Transverse colon (tissue), 4 donors: Measurements from ENCODE around the gene CPNE7. TPM values are rescaled to one million over a fixed set of nuclear protein-coding genes. Genes with fewer than 3 reads are reported as not detected.
A peak's percentile ranks its signal among the peaks of the same experiment; 100 is the strongest.

Experiments
- DNase-seq: peaks from one replicate; pipeline ENCODE4 v3.0.0-alpha.2; 2019
- H3K27ac ChIP-seq, 4 donors: fragments of 200-600 bp; sonication (generic); 2 replicates each; pipeline ENCODE4 v1.5.1; 2016 to 2018; ENCODE audit warnings: inconsistent platforms in 4 of 4
- H3K27me3 ChIP-seq: fragments of 200-600 bp; sonication (generic); 2 replicates; pipeline ENCODE4 v1.5.1; 2017; ENCODE audit warnings: inconsistent platforms
- H3K36me3 ChIP-seq, 4 donors: fragments of 200-600 bp; sonication (generic); 2 replicates each; pipeline ENCODE4 v1.5.1; 2017 to 2019; ENCODE audit warnings: inconsistent platforms in 4 of 4
- H3K4me1 ChIP-seq, 4 donors: fragments of 200-600 bp; sonication (generic); 2 replicates each; pipeline ENCODE4 v1.5.1; 2017 to 2020; ENCODE audit warnings: inconsistent platforms in 4 of 4
- H3K4me3 ChIP-seq, 4 donors: fragments of 200-600 bp; sonication (generic); 1 replicate in 1 of 4; 2 replicates in 3 of 4; pipeline versions ENCODE4 v1.5.1 to v1.6.1; 2017 to 2019; ENCODE audit warnings: inconsistent platforms in 4 of 4
- H3K9me3 ChIP-seq, 2 donors: fragments of 200-600 bp; sonication (generic); 2 replicates each; pipeline ENCODE4 v1.5.1; 2017 to 2019; ENCODE audit warnings: inconsistent platforms in 2 of 2
- EP300 ChIP-seq: sonication (generic); formaldehyde crosslinking; IDR thresholded peaks from one replicate; pipeline ENCODE4 v1.6.1; 2017; ENCODE audit warnings: antibody characterized with exemption, low read depth
- POLR2A ChIP-seq: fragments of 450-650 bp; IDR thresholded peaks from one replicate; pipeline ENCODE4 v1.6.1; 2016; ENCODE audit warnings: antibody characterized with exemption, mild to moderate bottlenecking, moderate library complexity
- POLR2AphosphoS5 ChIP-seq, 3 donors: sonication (generic); formaldehyde crosslinking; IDR thresholded peaks; one replicate each; pipeline ENCODE4 v1.6.1; 2016; ENCODE audit warnings: antibody characterized with exemption in 3 of 3
- WGBS, 2 donors: methylation state at CpG; one replicate each; pipeline ENCODE4 v1.1.5; 2018; ENCODE audit warnings: low coverage in 1 of 2; 5-methylcytosine and 5-hydroxymethylcytosine counted together
- in situ Hi-C, 4 donors: fragments of 200-750 bp; cut with MboI; loops; one replicate each; pipeline versions ENCODE4 v1.15.0 to v1.15.1; 2017; ENCODE audit warnings: low sequenced_read_pairs in 3 of 4, low pct_ligation_motif_present in 1 of 4, low pct_unique_long_range_greater_than_20kb in 1 of 4
- intact Hi-C: fragments of 100-400 bp; cut with DNase I; formaldehyde crosslinking; loops from one replicate; pipeline ENCODE4 v1.15.1; 2023; ENCODE audit warnings: low total_unique reads
- total RNA-seq, 4 donors: library from RNA; depleted of rRNA; stranded (reverse); fragments of >200 nt; gene quantifications; one replicate each; pipeline ENCODE4 v1.1.0, GENCODE V29; 2016
- TF ChIP-seq, protein P1 (sequence below), 5 experiments: fragments of 200-600 bp in 3 of 5; fragments of 450-650 bp in 2 of 5; sonication (generic) in 3 of 5; IDR thresholded peaks; 1 replicate in 2 of 5; 2 replicates in 3 of 5; pipeline ENCODE4 v1.5.1; 2016 to 2017; ENCODE audit warnings: antibody characterized with exemption in 5 of 5, inconsistent platforms in 3 of 5, mild to moderate bottlenecking in 2 of 5, moderate library complexity in 1 of 5

Gene CPNE7
- total RNA-seq, 4 donors from 2014 or later, result 0.41 to 5.0 (median 0.79) TPM; not detected in 1

DNA sequence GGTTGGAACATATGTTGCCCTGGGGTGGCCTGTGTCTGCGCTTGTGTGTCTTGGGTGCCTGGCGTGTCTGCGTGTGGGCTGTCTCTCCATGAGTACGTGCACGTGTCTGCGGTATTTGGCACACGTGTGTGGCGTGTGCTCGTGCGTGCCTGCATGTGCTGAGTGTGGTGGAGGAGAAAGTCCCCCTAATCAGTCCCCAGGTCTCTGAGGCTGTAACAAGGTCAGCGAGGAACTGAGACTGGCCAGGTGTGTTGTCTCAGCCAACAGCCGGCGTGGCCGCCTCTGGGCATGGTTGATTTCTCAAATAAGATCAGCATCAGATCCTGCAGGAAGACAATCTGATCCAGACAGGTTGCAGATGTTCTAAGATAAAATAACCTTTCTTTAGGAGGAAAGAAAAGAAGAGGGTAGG, 3.5 kb upstream of the CPNE7 start:
- WGBS, 2 donors, result 46 to 55% methylated on average over 3 to 14 of the region's 14 CpGs
- H3K27ac ChIP-seq, result no peak overlapping the region
- in situ Hi-C loops, result no loop called here
- no peak for TF ChIP-seq EP300
- TF ChIP-seq POLR2A, result no peak
- no peak for TF ChIP-seq POLR2AphosphoS5 (IDR thresholded peaks at IDR 0.05)
- TF ChIP-seq, protein P1, sequence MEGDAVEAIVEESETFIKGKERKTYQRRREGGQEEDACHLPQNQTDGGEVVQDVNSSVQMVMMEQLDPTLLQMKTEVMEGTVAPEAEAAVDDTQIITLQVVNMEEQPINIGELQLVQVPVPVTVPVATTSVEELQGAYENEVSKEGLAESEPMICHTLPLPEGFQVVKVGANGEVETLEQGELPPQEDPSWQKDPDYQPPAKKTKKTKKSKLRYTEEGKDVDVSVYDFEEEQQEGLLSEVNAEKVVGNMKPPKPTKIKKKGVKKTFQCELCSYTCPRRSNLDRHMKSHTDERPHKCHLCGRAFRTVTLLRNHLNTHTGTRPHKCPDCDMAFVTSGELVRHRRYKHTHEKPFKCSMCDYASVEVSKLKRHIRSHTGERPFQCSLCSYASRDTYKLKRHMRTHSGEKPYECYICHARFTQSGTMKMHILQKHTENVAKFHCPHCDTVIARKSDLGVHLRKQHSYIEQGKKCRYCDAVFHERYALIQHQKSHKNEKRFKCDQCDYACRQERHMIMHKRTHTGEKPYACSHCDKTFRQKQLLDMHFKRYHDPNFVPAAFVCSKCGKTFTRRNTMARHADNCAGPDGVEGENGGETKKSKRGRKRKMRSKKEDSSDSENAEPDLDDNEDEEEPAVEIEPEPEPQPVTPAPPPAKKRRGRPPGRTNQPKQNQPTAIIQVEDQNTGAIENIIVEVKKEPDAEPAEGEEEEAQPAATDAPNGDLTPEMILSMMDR (IDR thresholded peaks at IDR 0.05), result no peak
- DNase-seq, result no peak
- intact Hi-C loops, result no loop called here
- no peaks in the 10 kb centered on the region for H3K36me3 ChIP-seq
- peaks cover 73% of the 10 kb centered on the region for H3K27me3 ChIP-seq
- H3K4me1 ChIP-seq, result peaks cover 3 to 29% (median 21%) of the 10 kb centered on the region in 4 donors
- no peak overlapping the region for H3K4me3 ChIP-seq
- H3K9me3 ChIP-seq, result no peaks in the 10 kb centered on the region

DNA sequence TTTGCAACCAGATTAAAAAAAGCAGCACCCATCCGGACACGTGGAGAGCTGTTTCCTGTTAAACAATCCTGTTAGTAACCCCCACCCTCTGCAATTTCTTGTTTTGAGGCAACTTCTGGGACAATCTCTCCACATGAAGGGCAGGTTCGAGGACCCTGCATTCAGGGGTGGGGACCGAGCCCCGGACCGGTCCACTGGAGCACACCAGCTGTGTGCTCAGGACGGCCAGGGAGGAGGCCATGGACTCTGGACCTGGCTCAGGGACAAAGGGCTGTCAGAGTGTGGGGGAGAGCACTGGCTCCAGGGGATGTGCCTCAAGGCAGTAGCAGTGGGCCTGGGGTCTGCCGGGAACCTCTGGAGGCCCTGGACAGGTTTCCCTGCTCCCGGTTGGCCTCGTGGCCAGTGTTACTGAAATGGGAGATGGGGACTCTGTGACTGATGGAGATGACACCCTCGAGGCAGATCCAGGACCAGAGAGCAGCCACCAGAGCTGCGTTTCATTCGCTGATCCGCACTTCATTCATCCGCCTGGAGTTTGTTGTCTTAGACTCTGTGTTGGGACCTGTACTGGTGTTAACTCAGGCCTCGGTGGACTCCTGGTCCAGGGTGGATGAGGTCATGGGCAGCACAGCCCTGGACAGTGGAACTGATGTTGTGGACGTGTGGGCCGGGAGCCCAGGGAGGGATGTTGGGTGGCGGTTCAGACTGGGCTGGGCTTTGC, 2.9 kb upstream of the CPNE7 start:
- in situ Hi-C loops, result no loop called here

DNA sequence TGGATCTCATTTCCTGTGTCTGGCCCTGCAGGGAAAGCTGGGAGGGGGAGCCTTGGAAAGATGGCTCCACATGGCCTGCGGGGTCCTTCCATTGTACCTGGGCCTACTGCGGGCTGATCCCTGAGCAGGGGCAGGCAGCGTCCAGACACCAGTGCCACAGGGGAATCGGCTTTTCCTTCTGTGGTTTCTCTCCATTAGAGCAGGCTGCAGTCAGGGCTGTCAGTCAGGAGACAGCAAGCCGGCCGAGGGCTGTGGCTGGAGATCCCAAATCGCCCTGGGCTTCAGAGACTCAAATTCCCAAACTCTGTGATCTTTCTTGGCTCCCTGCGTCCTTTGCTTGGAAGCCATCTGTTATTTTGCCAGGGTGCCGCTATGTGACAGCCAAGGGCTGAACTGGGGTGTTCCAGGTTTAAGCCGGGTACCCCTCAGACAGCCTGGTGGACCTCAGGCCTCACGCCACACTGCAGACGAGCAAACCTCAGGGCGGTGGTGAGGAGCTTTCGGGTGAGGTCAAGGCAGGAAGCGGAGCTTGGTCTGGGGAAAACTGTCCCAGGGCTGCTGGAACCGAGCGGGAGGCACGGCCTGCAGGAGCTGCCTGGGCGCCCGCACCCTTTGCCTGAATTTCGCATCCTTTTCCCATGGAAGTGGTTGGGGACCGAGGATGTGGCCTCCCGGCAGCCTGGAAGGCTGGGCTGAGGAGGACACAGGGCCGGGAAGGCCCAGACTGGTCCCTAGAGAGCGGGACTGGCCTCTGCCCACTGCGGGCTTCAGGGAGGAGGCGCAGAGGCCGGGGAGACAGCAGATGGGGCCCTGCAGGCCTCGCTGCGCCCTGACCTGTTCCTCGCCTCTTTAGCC, 1.5 kb upstream of the CPNE7 start:
- in situ Hi-C loops (no loop called here), intact Hi-C loops (no loop called here)
- no peaks in the 10 kb centered on the region for H3K36me3 ChIP-seq
- H3K4me3 ChIP-seq, result peak overlapping the region in 2 of 4 donors; percentile 18 to 38
- no peak for DNase-seq
- 76 to 79% methylated on average over 9 to 23 of the region's 31 CpGs for WGBS, 2 donors
- peaks cover 76% of the 10 kb centered on the region for H3K27me3 ChIP-seq
- H3K27ac ChIP-seq, result no peak overlapping the region
- peaks cover 3 to 29% (median 21%) of the 10 kb centered on the region in 4 donors for H3K4me1 ChIP-seq
- H3K9me3 ChIP-seq, result no peaks in the 10 kb centered on the region
- TF ChIP-seq POLR2AphosphoS5 (IDR thresholded peaks at IDR 0.05), result no peak
- TF ChIP-seq, protein P1 (IDR thresholded peaks at IDR 0.05), result no peak

More for the DNA sequence above, 2.9 kb upstream of the CPNE7 start:
- Histone ChIP-seq H3K9me3 (no peaks in the 10 kb centered on the region), H3K36me3 (no peaks in the 10 kb centered on the region), H3K4me3 (no peak overlapping the region), H3K27ac (no peak overlapping the region), H3K4me1 (peaks cover 3 to 29% (median 21%) of the 10 kb centered on the region in 4 donors), H3K27me3 (peaks cover 79% of the 10 kb centered on the region)
- 11 to 64% methylated on average over 2 to 19 of the region's 19 CpGs for WGBS, 2 donors
- intact Hi-C loops, result no loop called here
- TF ChIP-seq, protein P1 (IDR thresholded peaks at IDR 0.05), result no peak
- TF ChIP-seq POLR2AphosphoS5 (IDR thresholded peaks at IDR 0.05) (no peak), POLR2A (no peak)
- no peak for DNase-seq

DNA sequence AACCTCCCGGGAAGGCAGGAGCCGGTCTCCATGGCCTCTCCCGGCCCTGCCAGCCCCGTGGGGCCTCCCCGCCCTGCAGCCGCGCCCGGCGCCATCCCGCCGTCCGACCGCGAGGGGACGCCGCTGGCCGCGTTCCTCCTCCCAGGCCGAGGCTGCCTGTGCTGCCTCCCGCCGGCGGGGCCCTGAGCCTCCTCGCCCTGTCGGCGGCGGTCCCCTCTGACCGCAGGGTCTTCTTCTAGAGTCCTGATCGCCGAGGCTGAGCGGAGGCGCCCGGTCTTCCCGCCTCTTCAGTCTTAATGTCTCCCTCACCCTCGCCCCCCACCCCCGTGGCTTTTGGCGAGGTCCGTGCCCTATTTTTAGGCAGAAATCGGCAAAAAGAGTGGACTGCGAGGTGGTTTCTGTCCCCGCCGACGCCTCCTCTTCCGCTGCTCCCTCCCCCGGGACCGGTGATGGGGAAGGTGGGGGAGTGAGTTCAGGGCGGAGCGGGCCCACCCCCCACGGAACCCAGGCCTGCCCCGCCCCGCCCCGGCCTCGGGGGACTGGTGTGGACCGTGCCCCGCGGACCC, 794 bp upstream of the CPNE7 start:
- no peak overlapping the region for H3K27ac ChIP-seq
- peaks cover 3 to 29% (median 21%) of the 10 kb centered on the region in 4 donors for H3K4me1 ChIP-seq
- WGBS, 2 donors, result 5% methylated on average over 50 of the region's 55 CpGs; no CpG with 5 or more reads in 1 of the 2 donors
- peaks cover 69% of the 10 kb centered on the region for H3K27me3 ChIP-seq
- intact Hi-C loops (no loop called here), in situ Hi-C loops (no loop called here)
- H3K36me3 ChIP-seq, result no peaks in the 10 kb centered on the region
- TF ChIP-seq EP300 (no peak), POLR2A (no peak), POLR2AphosphoS5 (IDR thresholded peaks at IDR 0.05) (no peak)
- TF ChIP-seq, protein P1 (IDR thresholded peaks at IDR 0.05), result peak; percentile 34 to 74 (median 55)
- H3K9me3 ChIP-seq, result no peaks in the 10 kb centered on the region
- peak overlapping the region in 2 of 4 donors; percentile 18 to 38 for H3K4me3 ChIP-seq
- peak; percentile 72 for DNase-seq
